WERI-Rb-1 (cell line): ENCODE data around the gene CABP2.

Source experiments
- DNase-seq: peaks from one replicate; pipeline ENCODE4 v3.0.0-alpha.2; 2020
- H3K27ac ChIP-seq: fragments of 250-450 bp; sonication (Bioruptor Pico); 2 replicates; pipeline ENCODE4 v1.5.1; 2020; ENCODE audit warnings: mild to moderate bottlenecking, moderate library complexity
- H3K27me3 ChIP-seq: fragments of 250-450 bp; sonication (Bioruptor Pico); 2 replicates; pipeline ENCODE4 v1.5.1; 2021; ENCODE audit warnings: mild to moderate bottlenecking, low read depth, moderate library complexity; ENCODE audit not compliant: insufficient read depth, severe bottlenecking
- H3K36me3 ChIP-seq: fragments of 250-450 bp; sonication (Bioruptor Pico); 2 replicates; pipeline ENCODE4 v1.5.1; 2020; ENCODE audit warnings: mild to moderate bottlenecking, moderate library complexity
- H3K4me3 ChIP-seq: 2 replicates; pipeline ENCODE4 v1.5.1; 2011; ENCODE audit warnings: low read depth, mild to moderate bottlenecking, control low read depth, low read length
- H3K9me3 ChIP-seq: fragments of 250-450 bp; sonication (Bioruptor Pico); 2 replicates; pipeline ENCODE4 v1.5.1; 2021; ENCODE audit warnings: mild to moderate bottlenecking, moderate library complexity; ENCODE audit not compliant: severe bottlenecking
- TF ChIP-seq, protein P1 (sequence below): IDR thresholded peaks from 2 replicates; pipeline ENCODE4 v1.5.1; 2011; ENCODE audit warnings: low read depth, mild to moderate bottlenecking, control low read depth, inconsistent platforms, low read length

CABP2 gene

DNA sequence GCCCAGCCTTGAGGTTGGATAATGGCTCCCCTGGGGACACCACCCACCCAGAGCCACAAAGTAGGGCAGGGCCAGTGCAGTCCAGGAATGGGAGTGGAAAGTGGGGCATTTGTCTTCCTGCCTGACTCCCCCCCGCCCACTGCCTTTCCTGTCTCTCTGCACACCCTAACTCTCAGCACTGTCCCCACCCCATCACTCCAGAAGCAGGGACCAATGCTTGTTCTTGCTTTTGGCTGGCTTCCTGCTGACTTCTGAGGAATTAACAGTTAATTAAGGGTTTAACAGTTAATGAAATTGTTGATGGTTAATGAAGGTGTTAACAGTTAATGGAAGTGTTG, 22.8 kb downstream of the CABP2 start:
- Histone ChIP-seq H3K4me3 (no peak overlapping the region), H3K36me3 (peaks cover 57% of the 10 kb centered on the region), H3K9me3 (no peaks in the 10 kb centered on the region), H3K27me3 (no peaks in the 10 kb centered on the region), H3K27ac (no peak overlapping the region)
- DNase-seq = no peak
- TF ChIP-seq, protein P1, sequence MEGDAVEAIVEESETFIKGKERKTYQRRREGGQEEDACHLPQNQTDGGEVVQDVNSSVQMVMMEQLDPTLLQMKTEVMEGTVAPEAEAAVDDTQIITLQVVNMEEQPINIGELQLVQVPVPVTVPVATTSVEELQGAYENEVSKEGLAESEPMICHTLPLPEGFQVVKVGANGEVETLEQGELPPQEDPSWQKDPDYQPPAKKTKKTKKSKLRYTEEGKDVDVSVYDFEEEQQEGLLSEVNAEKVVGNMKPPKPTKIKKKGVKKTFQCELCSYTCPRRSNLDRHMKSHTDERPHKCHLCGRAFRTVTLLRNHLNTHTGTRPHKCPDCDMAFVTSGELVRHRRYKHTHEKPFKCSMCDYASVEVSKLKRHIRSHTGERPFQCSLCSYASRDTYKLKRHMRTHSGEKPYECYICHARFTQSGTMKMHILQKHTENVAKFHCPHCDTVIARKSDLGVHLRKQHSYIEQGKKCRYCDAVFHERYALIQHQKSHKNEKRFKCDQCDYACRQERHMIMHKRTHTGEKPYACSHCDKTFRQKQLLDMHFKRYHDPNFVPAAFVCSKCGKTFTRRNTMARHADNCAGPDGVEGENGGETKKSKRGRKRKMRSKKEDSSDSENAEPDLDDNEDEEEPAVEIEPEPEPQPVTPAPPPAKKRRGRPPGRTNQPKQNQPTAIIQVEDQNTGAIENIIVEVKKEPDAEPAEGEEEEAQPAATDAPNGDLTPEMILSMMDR = no peak

DNA sequence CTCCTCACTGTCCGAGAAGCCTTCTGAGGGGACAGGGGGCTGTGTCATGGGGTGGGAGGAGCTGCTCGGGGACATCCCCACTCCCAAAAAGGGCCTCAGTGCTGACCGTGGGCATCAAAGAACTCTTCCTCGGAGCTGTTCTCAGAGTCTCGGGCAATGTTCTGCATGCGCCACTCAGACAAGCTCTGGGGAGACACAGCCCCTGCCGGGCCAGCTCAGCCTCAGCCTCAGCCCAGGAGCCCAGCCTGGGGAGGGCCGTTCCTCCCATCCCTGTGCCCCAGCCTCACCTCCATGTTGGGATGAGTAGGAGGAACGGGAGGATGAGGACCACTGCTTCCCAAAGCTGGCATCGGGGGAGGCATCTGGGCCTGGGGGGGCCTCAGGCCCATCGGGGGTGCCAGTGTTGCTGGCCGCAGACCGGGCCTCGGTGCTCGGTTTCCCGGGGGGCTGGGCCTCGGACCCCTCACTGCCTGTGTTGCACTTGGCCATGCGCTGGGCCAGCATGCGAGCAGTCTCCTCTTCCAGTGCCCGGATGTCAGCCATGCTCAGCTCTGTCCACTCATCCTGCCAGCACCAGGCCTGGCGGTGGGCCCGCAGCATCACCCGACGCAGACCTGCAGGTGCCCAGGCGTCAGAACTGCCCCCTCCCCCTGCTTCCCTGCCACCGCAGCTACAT, 23.3 kb downstream of the CABP2 start:
- no peak overlapping the region for H3K4me3 ChIP-seq
- no peaks in the 10 kb centered on the region for H3K27me3 ChIP-seq
- peaks cover 61% of the 10 kb centered on the region for H3K36me3 ChIP-seq
- no peaks in the 10 kb centered on the region for H3K9me3 ChIP-seq
- TF ChIP-seq, protein P1 = no peak
- no peak overlapping the region for H3K27ac ChIP-seq
- DNase-seq = no peak

DNA sequence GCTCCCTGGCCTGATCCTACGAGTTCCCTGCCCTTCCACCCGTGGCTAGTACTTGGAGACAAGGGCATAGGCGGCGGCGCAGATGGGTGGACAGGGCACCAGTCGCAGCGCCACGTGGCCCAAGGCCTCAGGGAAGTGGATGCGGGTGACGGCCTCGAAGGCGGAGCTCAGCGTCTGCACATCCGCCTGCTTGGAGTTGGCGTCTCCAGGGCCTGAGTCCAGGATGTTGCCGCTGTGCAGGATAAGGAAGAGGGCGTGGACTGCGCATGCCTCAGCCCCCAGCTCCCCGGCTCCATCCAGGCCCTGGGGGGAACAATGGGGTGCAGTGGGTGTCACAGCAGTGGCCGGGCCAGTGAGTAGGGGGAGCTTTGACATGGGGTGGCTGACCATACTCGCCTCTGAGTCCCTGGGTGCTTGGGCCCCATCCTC, 24.7 kb downstream of the CABP2 start:
- H3K9me3 ChIP-seq = no peaks in the 10 kb centered on the region
- H3K27me3 ChIP-seq = no peaks in the 10 kb centered on the region
- H3K36me3 ChIP-seq = peaks cover 65% of the 10 kb centered on the region
- H3K27ac ChIP-seq = no peak overlapping the region
- no peak for DNase-seq
- H3K4me3 ChIP-seq = no peak overlapping the region
- TF ChIP-seq, protein P1 = no peak

DNA sequence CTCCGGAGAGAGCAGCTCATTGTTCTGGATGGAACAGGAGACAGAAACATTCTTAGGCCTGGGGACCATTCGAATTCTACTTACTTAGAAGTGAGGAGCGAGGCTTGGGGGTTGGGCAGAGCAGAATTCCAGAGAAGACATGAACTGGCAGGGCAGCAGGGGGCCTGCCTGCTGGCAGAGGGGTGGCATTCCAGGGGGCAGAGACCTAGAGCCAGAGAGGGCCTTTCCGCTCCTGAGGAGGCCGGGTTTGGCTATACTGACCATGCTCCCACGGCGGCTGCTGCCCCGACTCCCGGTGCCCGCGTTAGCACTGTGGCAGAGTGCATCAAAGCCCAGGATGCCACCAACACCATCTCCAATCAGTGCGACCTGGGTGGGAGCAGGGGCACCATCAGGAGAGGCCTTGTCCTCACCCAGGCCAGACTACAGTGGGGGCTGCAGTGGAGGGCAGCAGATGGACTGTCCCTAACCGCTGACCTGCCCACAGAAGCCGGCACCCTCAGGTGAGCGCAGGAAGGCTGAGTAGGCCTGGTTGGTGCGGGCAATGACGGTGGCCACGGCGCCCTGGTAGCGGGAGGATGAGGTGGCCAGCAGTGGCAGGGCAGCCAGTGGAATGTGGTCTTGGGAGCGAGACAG, 25.5 kb downstream of the CABP2 start:
- TF ChIP-seq, protein P1 = no peak
- H3K27me3 ChIP-seq = no peaks in the 10 kb centered on the region
- H3K27ac ChIP-seq = no peak overlapping the region
- H3K36me3 ChIP-seq = peaks cover 70% of the 10 kb centered on the region
- H3K4me3 ChIP-seq = no peak overlapping the region
- H3K9me3 ChIP-seq = no peaks in the 10 kb centered on the region
- DNase-seq = no peak

DNA sequence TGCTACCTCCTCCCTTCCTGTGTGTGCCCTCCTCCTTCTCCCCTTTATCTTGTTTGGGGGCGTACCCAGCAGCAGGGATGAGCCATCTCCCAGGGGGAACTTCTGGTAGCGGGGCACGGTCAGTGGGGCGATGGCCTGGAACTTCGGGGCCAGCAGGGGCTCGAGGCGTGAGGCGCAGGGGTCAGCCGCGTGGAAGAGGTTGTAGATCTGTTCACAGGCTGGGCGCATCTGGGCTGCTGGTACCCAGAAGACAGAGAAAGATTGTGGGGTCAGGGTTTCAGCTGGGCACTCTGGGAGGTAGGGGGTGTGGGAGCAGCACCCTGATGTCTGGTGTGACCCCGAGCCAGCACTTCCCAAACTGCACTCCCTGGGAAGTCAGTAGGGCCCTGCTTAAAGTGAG, 27.1 kb downstream of the CABP2 start:
- peaks cover 70% of the 10 kb centered on the region for H3K36me3 ChIP-seq
- H3K27me3 ChIP-seq = no peaks in the 10 kb centered on the region
- no peak overlapping the region for H3K27ac ChIP-seq
- TF ChIP-seq, protein P1 = no peak
- no peak overlapping the region for H3K4me3 ChIP-seq
- no peaks in the 10 kb centered on the region for H3K9me3 ChIP-seq
- DNase-seq = peak; percentile 4
